SK-MEL-5 (cell line): Measurements from ENCODE around the gene SLC34A1. TPM values are rescaled to one million over a fixed set of nuclear protein-coding genes. Genes with fewer than 3 reads are reported as not detected.
A peak's percentile ranks its signal among the peaks of the same experiment; 100 is the strongest.
"Not testable (repeated sequence)": the region's sequence is repeated elsewhere in the genome, so short reads cannot be mapped to it uniquely, and the experiment has no call there.

Source experiments
- DNase-seq: peaks from one replicate; pipeline ENCODE4 v3.0.0-alpha.2; 2016; ENCODE audit warnings: low read depth, low spot score
- in situ Hi-C: cut with HindIII; loops from 2 replicates; pipeline ENCODE4 v1.10.0; 2016; ENCODE audit warnings: low sequenced_read_pairs, high pct_unique_total_duplicates, low pct_unique_long_range_greater_than_20kb
- total RNA-seq: library from RNA; depleted of rRNA; stranded (reverse); fragments of >200 nt; shearing (Covaris generic); gene quantifications from 2 replicates; pipeline ENCODE4 v1.2.3, GENCODE V29; 2014

The SLC34A1 gene
- total RNA-seq, 1 experiment from 2014 or later: 0.16 TPM

- DNase-seq: no peak
Measured at GRCh38 chr5:177419046-177419445, 34.8 kb downstream of the SLC34A1 start.

GRCh38 chr5:177420472-177420871 is 36.2 kb downstream of the SLC34A1 start:
- DNase-seq, in situ Hi-C loops: not testable (repeated sequence)

More at GRCh38 chr5:177419046-177419445, 34.8 kb downstream of the SLC34A1 start:
- in situ Hi-C loops: no loop called here

- DNase-seq: no peak
- in situ Hi-C loops: no loop called here
Measured at GRCh38 chr5:177421062-177421798, 37.0 kb downstream of the SLC34A1 start.

- in situ Hi-C loops: no loop called here
- DNase-seq: no peak
Measured at GRCh38 chr5:177423671-177424070, 39.4 kb downstream of the SLC34A1 start.

- DNase-seq: no peak
- in situ Hi-C loops: no loop called here
Measured at GRCh38 chr5:177425196-177425800, 41.1 kb downstream of the SLC34A1 start.

- peak; percentile 99 for DNase-seq
- in situ Hi-C loops: no loop called here
Measured at GRCh38 chr5:177425801-177426565, 41.7 kb downstream of the SLC34A1 start.

- in situ Hi-C loops: no loop called here
- DNase-seq: no peak
Measured at GRCh38 chr5:177426566-177427210, 42.5 kb downstream of the SLC34A1 start, which contains the start of gene GRK6. GRK6 (plus strand) TSS chr5:177426676; CDS start chr5:177426846, 170 bp downstream.

- in situ Hi-C loops: no loop called here
- DNase-seq: no peak
Measured at GRCh38 chr5:177427211-177427822, 43.1 kb downstream of the SLC34A1 start.

- no peak for DNase-seq
- in situ Hi-C loops: no loop called here
Measured at GRCh38 chr5:177427919-177428573, 43.8 kb downstream of the SLC34A1 start.

- no peak for DNase-seq
- in situ Hi-C loops: no loop called here
Measured at GRCh38 chr5:177428574-177429217, 44.5 kb downstream of the SLC34A1 start.

- in situ Hi-C loops: no loop called here
- no peak for DNase-seq
Measured at GRCh38 chr5:177429248-177430040, 45.2 kb downstream of the SLC34A1 start.

- in situ Hi-C loops: no loop called here
- DNase-seq: no peak
Measured at GRCh38 chr5:177430140-177430951, 46.1 kb downstream of the SLC34A1 start.

GRCh38 chr5:177430972-177431316 is 46.7 kb downstream of the SLC34A1 start:
- in situ Hi-C loops: no loop called here
- no peak for DNase-seq

GRCh38 chr5:177431317-177432142 is 47.3 kb downstream of the SLC34A1 start:
- in situ Hi-C loops: no loop called here
- no peak for DNase-seq
